DND-41 (cell line): Measurements from ENCODE around the gene NUDT3.

ENCODE experiments used
- ATAC-seq: fragments of 200-7000 bp; cut with Tn5 transposase; 3 replicates; pipeline ENCODE4 v1.9.1; 2021; ENCODE audit warnings: low read depth; ENCODE audit not compliant: insufficient read depth
- DNase-seq: peaks from one replicate; pipeline ENCODE4 v3.0.0-alpha.2; 2020
- H2AFZ ChIP-seq: 2 replicates; pipeline ENCODE4 v1.6.0; 2012; ENCODE audit warnings: low read depth, low read length
- H3K27ac ChIP-seq: 2 replicates; pipeline ENCODE4 v1.5.1; 2012; ENCODE audit warnings: low read length, inconsistent platforms
- H3K27me3 ChIP-seq: fragments of 200-600 bp; sonication (generic); 2 replicates; pipeline ENCODE4 v1.6.0; 2012; ENCODE audit warnings: low read length, mild to moderate bottlenecking, inconsistent platforms; ENCODE audit not compliant: insufficient read depth, poor library complexity
- H3K36me3 ChIP-seq: 2 replicates; pipeline ENCODE4 v1.5.1; 2012; ENCODE audit warnings: low read length, inconsistent platforms; ENCODE audit not compliant: insufficient read depth
- H3K4me1 ChIP-seq: 2 replicates; pipeline ENCODE4 v1.5.1; 2012; ENCODE audit warnings: mild to moderate bottlenecking, low read length; ENCODE audit not compliant: insufficient read depth
- H3K4me2 ChIP-seq: 2 replicates; pipeline ENCODE4 v1.6.0; 2012; ENCODE audit warnings: mild to moderate bottlenecking, moderate library complexity, low read length, inconsistent platforms; ENCODE audit not compliant: insufficient read depth
- H3K4me3 ChIP-seq, 2 experiments: fragments of 200-600 bp in 1 of 2; shearing (Covaris generic) in 1 of 2; 2 replicates each; pipeline ENCODE4 v1.5.1; 2012 to 2016; ENCODE audit warnings: inconsistent platforms in 2 of 2, low read length in 2 of 2, mild to moderate bottlenecking in 2 of 2, low read depth in 1 of 2, moderate library complexity in 1 of 2
- H3K79me2 ChIP-seq: 2 replicates; pipeline ENCODE4 v1.6.0; 2012; ENCODE audit warnings: low read length, inconsistent platforms; ENCODE audit not compliant: insufficient read depth
- H3K9ac ChIP-seq: 2 replicates; pipeline ENCODE4 v1.6.0; 2012; ENCODE audit warnings: low read depth, mild to moderate bottlenecking, inconsistent platforms, low read length, moderate library complexity
- H3K9me3 ChIP-seq: 2 replicates; pipeline ENCODE4 v1.5.1; 2012; ENCODE audit warnings: low read length, moderate library complexity, mild to moderate bottlenecking, inconsistent platforms; ENCODE audit not compliant: insufficient read depth, severe bottlenecking
- H4K20me1 ChIP-seq: 2 replicates; pipeline ENCODE4 v1.6.0; 2012; ENCODE audit warnings: low read length; ENCODE audit not compliant: insufficient read depth
- CTCF ChIP-seq: IDR thresholded peaks from 2 replicates; pipeline ENCODE4 v1.5.1; 2012; ENCODE audit warnings: borderline replicate concordance, low read length, moderate library complexity, mild to moderate bottlenecking; ENCODE audit not compliant: poor library complexity, severe bottlenecking; ENCODE audit errors: extremely low read depth
- EZH2 ChIP-seq: IDR thresholded peaks from 3 replicates; pipeline ENCODE4 v1.6.1; 2012; ENCODE audit warnings: borderline replicate concordance, low read depth, mild to moderate bottlenecking, moderate library complexity, low read length, inconsistent platforms; ENCODE audit not compliant: severe bottlenecking

Gene NUDT3

GRCh38 chr6:34237316-34237721, 155.2 kb downstream of the NUDT3 start:
- peaks cover 43% of the 10 kb centered on the region for H3K36me3 ChIP-seq
- H3K27ac ChIP-seq: peak overlapping the region; percentile 87
- H2AFZ ChIP-seq: peak overlapping the region; percentile 73
- ATAC-seq (peak; percentile 16; the same call in 2 of the 3 replicates), DNase-seq (peak; percentile 62)
- H4K20me1 ChIP-seq: peaks cover 30% of the 10 kb centered on the region
- peaks cover 41% of the 10 kb centered on the region for H3K4me1 ChIP-seq
- peaks cover 53% of the 10 kb centered on the region for H3K79me2 ChIP-seq
- peak overlapping the region; percentile 72 to 99; a peak in 3 of 4 replicates for H3K4me3 ChIP-seq
- peak overlapping the region; percentile 92 for H3K4me2 ChIP-seq
- H3K27me3 ChIP-seq: no peaks in the 10 kb centered on the region
- H3K9me3 ChIP-seq: no peaks in the 10 kb centered on the region
- H3K9ac ChIP-seq: peak overlapping the region; percentile 100
- TF ChIP-seq EZH2 (no peak), CTCF (no peak)

DNA sequence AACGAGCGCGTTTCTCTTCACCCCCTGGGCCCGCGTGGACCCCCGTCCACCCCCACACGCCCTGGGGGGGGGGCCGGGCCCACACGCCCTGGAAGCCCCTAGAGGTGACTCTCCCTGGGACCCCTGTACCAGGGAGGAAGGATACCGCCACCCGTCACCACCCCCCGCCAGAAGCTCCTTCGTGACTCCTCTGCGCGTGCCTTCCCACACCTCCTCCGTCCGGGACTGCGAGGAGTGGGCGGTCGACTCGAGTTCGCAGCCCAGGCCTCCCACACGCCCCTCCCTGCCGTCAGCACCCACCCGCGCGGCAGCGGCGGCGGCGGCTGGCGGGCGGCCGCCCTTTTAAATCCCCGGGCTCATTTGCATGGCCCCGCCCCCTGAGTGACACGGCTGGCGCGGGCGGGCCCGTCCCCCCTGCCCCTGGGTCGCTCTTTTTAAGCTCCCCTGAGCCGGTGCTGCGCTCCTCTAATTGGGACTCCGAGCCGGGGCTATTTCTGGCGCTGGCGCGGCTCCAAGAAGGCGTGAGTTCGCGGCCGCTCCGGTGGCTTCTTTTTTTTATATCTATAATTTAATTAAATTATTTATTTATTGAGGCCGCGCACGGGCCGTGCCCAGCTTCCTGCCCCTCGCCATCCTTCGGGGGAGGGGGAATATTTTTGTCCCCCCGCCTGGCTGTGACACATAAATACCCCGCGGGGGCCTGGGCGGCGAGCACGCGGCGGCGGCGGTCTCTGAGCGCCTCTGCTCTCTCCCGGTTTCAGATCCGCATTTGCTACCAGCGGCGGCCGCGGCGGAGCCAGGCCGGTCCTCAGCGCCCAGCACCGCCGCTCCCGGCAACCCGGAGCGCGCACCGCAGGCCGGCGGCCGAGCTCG, 155.8 kb downstream of the NUDT3 start, which contains the start of gene HMGA1:
Gene HMGA1 (plus strand): TSS at position 431 of the 873 bp plus-strand sequence. CDS start 3,908 bp downstream, outside the sequence.
- H3K4me3 ChIP-seq: peak within 1 kb of the TSS; percentile 72 to 99
- peak within 1 kb of the TSS; percentile 79 for H2AFZ ChIP-seq
- H4K20me1 ChIP-seq: peaks cover 24% of the 10 kb centered on the region
- peak within 1 kb of the TSS; percentile 87 for H3K27ac ChIP-seq
- peaks cover 36% of the 10 kb centered on the region for H3K36me3 ChIP-seq
- H3K9me3 ChIP-seq: no peaks in the 10 kb centered on the region
- H3K9ac ChIP-seq: peak within 1 kb of the TSS; percentile 100
- peak; percentile 91 for DNase-seq
- no peaks in the 10 kb centered on the region for H3K27me3 ChIP-seq
- H3K4me1 ChIP-seq: peaks cover 41% of the 10 kb centered on the region
- TF ChIP-seq EZH2 (no peak), CTCF (no peak)
- peak; percentile 85 for ATAC-seq
- peaks cover 46% of the 10 kb centered on the region for H3K79me2 ChIP-seq
- peak within 1 kb of the TSS; percentile 92 for H3K4me2 ChIP-seq

GRCh38 chr6:34236131-34236442, 156.4 kb downstream of the NUDT3 start:
- Histone ChIP-seq H3K79me2 (peaks cover 40% of the 10 kb centered on the region), H3K9me3 (no peaks in the 10 kb centered on the region), H3K4me1 (peaks cover 36% of the 10 kb centered on the region), H3K27ac (peak overlapping the region; percentile 61; the same call in 1 of the 2 replicates), H3K4me3 (peak overlapping the region in 1 of 2 experiments; percentile 72; a peak in 2 of 4 replicates), H3K9ac (peak overlapping the region; percentile 100), H3K4me2 (peak overlapping the region; percentile 92), H3K36me3 (peaks cover 30% of the 10 kb centered on the region), H3K27me3 (no peaks in the 10 kb centered on the region), H4K20me1 (peaks cover 18% of the 10 kb centered on the region), H2AFZ (no peak overlapping the region)
- DNase-seq (no peak), ATAC-seq (no peak)
- TF ChIP-seq CTCF: no peak
